ENCODE measurements around the gene TBC1D22A. TPM values are rescaled to one million over a fixed set of nuclear protein-coding genes. Genes with fewer than 3 reads are reported as not detected.

TBC1D22A gene
- total and polyA plus RNA-seq, 8 donors: 14.4 to 33.5 (median 15.7) TPM

- peak overlapping the region; percentile 16 to 65 for H3K27ac ChIP-seq
- H3K4me3 ChIP-seq: peak overlapping the region in 1 of 2 donors; percentile 92
- H3K36me3 ChIP-seq: peaks cover 0 to 8% of the 10 kb centered on the region in 2 donors
- intact Hi-C loops (cut with DNase I): no loop called here
- H3K9me3 ChIP-seq: no peaks in the 10 kb centered on the region
- no peak for TF ChIP-seq CTCF (IDR thresholded peaks at IDR 0.05)
- DNase-seq (peak in 3 of 4 donors; percentile 65 to 92 (median 78)), ATAC-seq (peak; percentile 50)
- no peaks in the 10 kb centered on the region for H3K27me3 ChIP-seq
- peaks cover 41 to 83% of the 10 kb centered on the region in 2 donors for H3K4me1 ChIP-seq
These were observed 27.5 kb upstream of the TBC1D22A start for GRCh38 chr22:46734830-46735453.

- Histone ChIP-seq H3K4me3 (peak overlapping the region in 1 of 2 donors; percentile 92), H3K9me3 (no peaks in the 10 kb centered on the region), H3K27me3 (no peaks in the 10 kb centered on the region), H3K27ac (peak overlapping the region in 1 of 2 donors; percentile 65), H3K4me1 (peaks cover 41 to 74% of the 10 kb centered on the region in 2 donors), H3K36me3 (peaks cover 0 to 8% of the 10 kb centered on the region in 2 donors)
- DNase-seq (no peak), ATAC-seq (no peak)
- intact Hi-C loops (cut with DNase I): no loop called here
- no peak for TF ChIP-seq CTCF (IDR thresholded peaks at IDR 0.05)
These were observed 26.5 kb upstream of the TBC1D22A start for GRCh38 chr22:46735747-46736608.

- intact Hi-C loops (cut with DNase I): no loop called here
- Histone ChIP-seq H3K9me3 (no peaks in the 10 kb centered on the region), H3K4me1 (peaks cover 41 to 68% of the 10 kb centered on the region in 2 donors), H3K27me3 (no peaks in the 10 kb centered on the region), H3K36me3 (peaks cover 0 to 4% of the 10 kb centered on the region in 2 donors), H3K27ac (peak overlapping the region in 1 of 2 donors; percentile 65), H3K4me3 (peak overlapping the region; percentile 80 to 92)
- TF ChIP-seq CTCF (IDR thresholded peaks at IDR 0.05): no peak
- DNase-seq: peak in 1 of 4 donors; percentile 38
- no peak for ATAC-seq
These were observed 25.7 kb upstream of the TBC1D22A start for GRCh38 chr22:46736705-46737104.

- intact Hi-C loops (cut with DNase I): no loop called here
- peak; percentile 28 for ATAC-seq
These were observed 25.1 kb upstream of the TBC1D22A start for GRCh38 chr22:46737105-46737975.

More at GRCh38 chr22:46737105-46737975, 25.1 kb upstream of the TBC1D22A start:
- peak overlapping the region; percentile 81 to 83 for H3K27ac ChIP-seq
- peak in 2 of 4 donors; percentile 52 to 89 for DNase-seq
- peaks cover 41 to 64% of the 10 kb centered on the region in 2 donors for H3K4me1 ChIP-seq
- no peaks in the 10 kb centered on the region for H3K9me3 ChIP-seq
- TF ChIP-seq CTCF (IDR thresholded peaks at IDR 0.05): no peak
- peak overlapping the region; percentile 80 to 92 for H3K4me3 ChIP-seq
- H3K27me3 ChIP-seq: no peaks in the 10 kb centered on the region
- H3K36me3 ChIP-seq: no peaks in the 10 kb centered on the region

Data from left lung (tissue), 10 donors.